DND-41 (cell line): ENCODE measurements around the gene SLC30A1.

Experiments used
- ATAC-seq: fragments of 200-7000 bp; cut with Tn5 transposase; 3 replicates; pipeline ENCODE4 v1.9.1; 2021; ENCODE audit warnings: low read depth; ENCODE audit not compliant: insufficient read depth
- DNase-seq: peaks from one replicate; pipeline ENCODE4 v3.0.0-alpha.2; 2020
- H2AFZ ChIP-seq: 2 replicates; pipeline ENCODE4 v1.6.0; 2012; ENCODE audit warnings: low read depth, low read length
- H3K27ac ChIP-seq: 2 replicates; pipeline ENCODE4 v1.5.1; 2012; ENCODE audit warnings: low read length, inconsistent platforms
- H3K27me3 ChIP-seq: fragments of 200-600 bp; sonication (generic); 2 replicates; pipeline ENCODE4 v1.6.0; 2012; ENCODE audit warnings: low read length, mild to moderate bottlenecking, inconsistent platforms; ENCODE audit not compliant: insufficient read depth, poor library complexity
- H3K36me3 ChIP-seq: 2 replicates; pipeline ENCODE4 v1.5.1; 2012; ENCODE audit warnings: low read length, inconsistent platforms; ENCODE audit not compliant: insufficient read depth
- H3K4me1 ChIP-seq: 2 replicates; pipeline ENCODE4 v1.5.1; 2012; ENCODE audit warnings: mild to moderate bottlenecking, low read length; ENCODE audit not compliant: insufficient read depth
- H3K4me2 ChIP-seq: 2 replicates; pipeline ENCODE4 v1.6.0; 2012; ENCODE audit warnings: mild to moderate bottlenecking, moderate library complexity, low read length, inconsistent platforms; ENCODE audit not compliant: insufficient read depth
- H3K4me3 ChIP-seq, 2 experiments: fragments of 200-600 bp in 1 of 2; shearing (Covaris generic) in 1 of 2; 2 replicates each; pipeline ENCODE4 v1.5.1; 2012 to 2016; ENCODE audit warnings: inconsistent platforms in 2 of 2, low read length in 2 of 2, mild to moderate bottlenecking in 2 of 2, low read depth in 1 of 2, moderate library complexity in 1 of 2
- H3K79me2 ChIP-seq: 2 replicates; pipeline ENCODE4 v1.6.0; 2012; ENCODE audit warnings: low read length, inconsistent platforms; ENCODE audit not compliant: insufficient read depth
- H3K9ac ChIP-seq: 2 replicates; pipeline ENCODE4 v1.6.0; 2012; ENCODE audit warnings: low read depth, mild to moderate bottlenecking, inconsistent platforms, low read length, moderate library complexity
- H3K9me3 ChIP-seq: 2 replicates; pipeline ENCODE4 v1.5.1; 2012; ENCODE audit warnings: low read length, moderate library complexity, mild to moderate bottlenecking, inconsistent platforms; ENCODE audit not compliant: insufficient read depth, severe bottlenecking
- H4K20me1 ChIP-seq: 2 replicates; pipeline ENCODE4 v1.6.0; 2012; ENCODE audit warnings: low read length; ENCODE audit not compliant: insufficient read depth
- CTCF ChIP-seq: IDR thresholded peaks from 2 replicates; pipeline ENCODE4 v1.5.1; 2012; ENCODE audit warnings: borderline replicate concordance, low read length, moderate library complexity, mild to moderate bottlenecking; ENCODE audit not compliant: poor library complexity, severe bottlenecking; ENCODE audit errors: extremely low read depth
- EZH2 ChIP-seq: IDR thresholded peaks from 3 replicates; pipeline ENCODE4 v1.6.1; 2012; ENCODE audit warnings: borderline replicate concordance, low read depth, mild to moderate bottlenecking, moderate library complexity, low read length, inconsistent platforms; ENCODE audit not compliant: severe bottlenecking

The SLC30A1 gene

GRCh38 chr1:211522804-211523203, 56.2 kb downstream of the SLC30A1 start:
- Histone ChIP-seq H3K4me1 (no peaks in the 10 kb centered on the region), H3K9me3 (no peaks in the 10 kb centered on the region), H3K9ac (no peak overlapping the region), H3K27me3 (no peaks in the 10 kb centered on the region), H3K27ac (no peak overlapping the region), H3K4me2 (no peak overlapping the region), H3K36me3 (no peaks in the 10 kb centered on the region), H3K79me2 (no peaks in the 10 kb centered on the region), H2AFZ (no peak overlapping the region), H3K4me3 (no peak overlapping the region), H4K20me1 (no peaks in the 10 kb centered on the region)
- TF ChIP-seq EZH2 (no peak), CTCF (no peak)
- no peak for ATAC-seq
- DNase-seq, result no peak
